HepG2 (cell line): ENCODE measurements around the gene UBE3B. TPM values are rescaled to one million over a fixed set of nuclear protein-coding genes. Genes with fewer than 3 reads are reported as not detected.

Experiments used
- FOXP1 ChIP-seq, 2 experiments: fragments of 450-650 bp in 1 of 2; IDR thresholded peaks; 2 replicates each; pipeline ENCODE4 v1.6.1; 2017 to 2018; ENCODE audit warnings: antibody characterized with exemption in 1 of 2
- GLMP ChIP-seq: sonication (generic); formaldehyde crosslinking; IDR thresholded peaks from 2 replicates; pipeline ENCODE4 v1.9.0; 2021; ENCODE audit warnings: missing genetic modification reagents, mild to moderate bottlenecking, borderline replicate concordance
- YY1 ChIP-seq: IDR thresholded peaks from 2 replicates; pipeline ENCODE4 v1.6.1; 2011; ENCODE audit warnings: low read length, low read depth, moderate library complexity, mild to moderate bottlenecking; ENCODE audit not compliant: insufficient read depth, insufficient replicate concordance
- ZMYM3 ChIP-seq: sonication (generic); formaldehyde crosslinking; IDR thresholded peaks from 2 replicates; pipeline ENCODE4 v1.5.1; 2020; ENCODE audit warnings: mild to moderate bottlenecking, missing genetic modification reagents
- ZNF20 ChIP-seq: sonication (generic); formaldehyde crosslinking; IDR thresholded peaks from 2 replicates; pipeline ENCODE4 v1.4.0; 2020; ENCODE audit warnings: mild to moderate bottlenecking, moderate library complexity, missing genetic modification reagents
- ZNF337 ChIP-seq: sonication (generic); formaldehyde crosslinking; IDR thresholded peaks from 2 replicates; pipeline ENCODE4 v1.5.1; 2020; ENCODE audit warnings: missing genetic modification reagents, low read depth, mild to moderate bottlenecking, borderline replicate concordance
- ZNF570 ChIP-seq: sonication (generic); formaldehyde crosslinking; IDR thresholded peaks from 2 replicates; pipeline ENCODE4 v1.4.0; 2020; ENCODE audit warnings: mild to moderate bottlenecking, missing genetic modification reagents, borderline replicate concordance
- ZNF713 ChIP-seq: sonication (generic); formaldehyde crosslinking; IDR thresholded peaks from 2 replicates; pipeline ENCODE4 v1.4.0; 2020; ENCODE audit warnings: mild to moderate bottlenecking, missing genetic modification reagents
- ZSCAN9 ChIP-seq: IDR thresholded peaks from 2 replicates; pipeline ENCODE4 v1.6.1; 2016; ENCODE audit warnings: borderline replicate concordance
- polyA plus RNA-seq, 8 experiments: library from polyadenylated mRNA; depleted of rRNA in 3 of 8; stranded (reverse) in 7 of 8; unstranded in 1 of 8; fragments of >200 nt; fragmentation: Illumina TruSeq in 4 of 8; extraction: Trizol in 4 of 8; gene quantifications; 2 replicates each; pipeline versions ENCODE4 v1.2.1 to v1.2.3, GENCODE V29; 2011 to 2016; ENCODE audit warnings: low read depth in 4 of 8, missing spikeins in 1 of 8, mixed read lengths in 1 of 8; ENCODE audit not compliant: insufficient read depth in 1 of 8
- total RNA-seq, 5 experiments: library from RNA; depleted of rRNA; stranded (reverse); fragments of >200 nt; fragmentation: Illumina TruSeq; extraction: Trizol; gene quantifications; 2 replicates each; pipeline ENCODE4 v1.2.3, GENCODE V29; 2016; ENCODE audit warnings: low read depth in 1 of 5
- TF ChIP-seq, protein P1 (sequence below): sonication (generic); formaldehyde crosslinking; IDR thresholded peaks from 2 replicates; pipeline ENCODE4 v1.8.1; 2023; ENCODE audit warnings: mild to moderate bottlenecking, moderate library complexity, missing genetic modification reagents
- TF ChIP-seq, protein P2 (sequence below): sonication (generic); formaldehyde crosslinking; IDR thresholded peaks from 2 replicates; pipeline ENCODE4 v1.4.0; 2020; ENCODE audit warnings: missing genetic modification reagents
- TF ChIP-seq, protein P3 (sequence below): IDR thresholded peaks from 2 replicates; pipeline ENCODE4 v1.6.1; 2016; ENCODE audit warnings: missing genetic modification reagents, missing compliant biosample characterization

UBE3B gene
- total and polyA plus RNA-seq, 2 of the 13 experiments (the other 11 are each of a cell fraction or from before 2014, with no cell fraction given) = 22.7 to 25.3 TPM

DNA sequence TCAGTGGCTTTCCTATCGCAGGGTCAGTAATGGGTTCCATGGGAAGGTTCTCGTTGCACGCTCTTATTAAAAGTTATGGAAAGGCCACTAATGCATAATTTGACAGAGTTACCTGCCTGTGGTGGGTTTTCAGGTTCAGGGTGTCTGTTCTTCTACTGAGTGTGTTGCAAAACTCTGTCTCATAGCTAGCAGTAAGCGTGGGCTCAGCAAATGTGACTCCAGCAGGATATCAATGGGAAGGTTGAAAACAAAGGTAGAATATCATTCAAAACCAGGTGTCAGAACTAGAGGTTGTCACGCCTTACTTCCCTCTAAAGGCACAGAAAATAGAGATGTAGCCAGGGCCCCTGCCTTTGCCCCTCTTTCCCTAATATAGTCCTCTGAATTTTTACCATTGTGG lies 24.9 kb downstream of the UBE3B start (continued):
- TF ChIP-seq ZNF570 (CRISPR knock-in tag) = no peak
- TF ChIP-seq, protein P1, sequence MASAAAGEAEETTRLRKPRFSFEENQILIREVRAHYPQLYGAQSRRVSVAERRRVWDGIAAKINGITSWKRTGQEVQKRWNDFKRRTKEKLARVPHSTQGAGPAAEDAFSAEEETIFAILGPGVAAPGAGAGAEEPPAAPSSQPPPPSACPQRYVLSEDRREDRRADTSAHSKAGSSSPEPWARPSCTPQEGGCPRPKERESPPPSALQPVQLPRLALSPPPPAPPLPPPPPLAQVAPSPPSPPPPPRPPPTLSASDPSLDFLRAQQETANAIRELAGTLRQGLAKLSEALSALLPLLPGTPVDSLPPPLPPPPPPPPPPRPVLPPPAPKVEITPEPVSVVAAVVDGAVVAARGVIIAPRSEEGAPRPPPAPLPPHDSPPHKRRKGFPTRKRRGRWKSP (CRISPR knock-in tag) = no peak
- TF ChIP-seq ZNF337 (CRISPR knock-in tag) = no peak
- TF ChIP-seq ZMYM3 (CRISPR knock-in tag) = no peak
- TF ChIP-seq, protein P2, sequence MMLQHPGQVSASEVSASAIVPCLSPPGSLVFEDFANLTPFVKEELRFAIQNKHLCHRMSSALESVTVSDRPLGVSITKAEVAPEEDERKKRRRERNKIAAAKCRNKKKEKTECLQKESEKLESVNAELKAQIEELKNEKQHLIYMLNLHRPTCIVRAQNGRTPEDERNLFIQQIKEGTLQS (CRISPR knock-in tag) = no peak
- TF ChIP-seq ZNF713 (CRISPR knock-in tag) = no peak
- TF ChIP-seq ZNF20 (CRISPR knock-in tag) = no peak
- no peak for TF ChIP-seq YY1
- no peak for TF ChIP-seq ZSCAN9 (CRISPR knock-in tag)
- TF ChIP-seq, protein P3, sequence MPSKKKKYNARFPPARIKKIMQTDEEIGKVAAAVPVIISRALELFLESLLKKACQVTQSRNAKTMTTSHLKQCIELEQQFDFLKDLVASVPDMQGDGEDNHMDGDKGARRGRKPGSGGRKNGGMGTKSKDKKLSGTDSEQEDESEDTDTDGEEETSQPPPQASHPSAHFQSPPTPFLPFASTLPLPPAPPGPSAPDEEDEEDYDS = no peak
- TF ChIP-seq GLMP (CRISPR knock-in tag) = no peak
- no peak for TF ChIP-seq FOXP1 (IDR thresholded peaks at IDR 0.05)
- TF ChIP-seq FOXP1 (CRISPR knock-in tag; IDR thresholded peaks at IDR 0.05) = no peak
